Duodenal mucosa (tissue), 2 donors: Measurements from ENCODE around the gene PSMB3.

ENCODE experiments used
- H3K27ac ChIP-seq: one replicate; pipeline ENCODE4 v1.7.0; 2013; ENCODE audit warnings: low read depth, low read length
- H3K27me3 ChIP-seq, 2 donors: one replicate each; pipeline ENCODE4 v1.7.0; 2013; ENCODE audit warnings: low read length in 2 of 2, control low read depth in 1 of 2; ENCODE audit not compliant: insufficient read depth in 2 of 2, control insufficient read depth in 1 of 2
- H3K36me3 ChIP-seq, 2 donors: one replicate each; pipeline ENCODE4 v1.7.0; 2013; ENCODE audit warnings: low read length in 2 of 2, control low read depth in 1 of 2; ENCODE audit not compliant: insufficient read depth in 2 of 2, control insufficient read depth in 1 of 2
- H3K4me1 ChIP-seq, 2 donors: one replicate each; pipeline ENCODE4 v1.7.0; 2013; ENCODE audit warnings: low read length in 2 of 2, control low read depth in 1 of 2; ENCODE audit not compliant: insufficient read depth in 2 of 2, control insufficient read depth in 1 of 2
- H3K4me3 ChIP-seq, 2 donors: one replicate each; pipeline ENCODE4 v1.7.0; 2013; ENCODE audit warnings: low read length in 2 of 2, low read depth in 1 of 2
- H3K9ac ChIP-seq, 2 donors: one replicate each; pipeline ENCODE4 v1.7.0; 2013; ENCODE audit warnings: low read length in 2 of 2, low read depth in 1 of 2
- H3K9me3 ChIP-seq, 2 donors: one replicate each; pipeline ENCODE4 v1.7.0; 2013; ENCODE audit warnings: low read length in 2 of 2, control low read depth in 1 of 2; ENCODE audit not compliant: control insufficient read depth in 1 of 2

The PSMB3 gene

GRCh38 chr17:38709104-38709820, 43.3 kb upstream of the PSMB3 start:
- Histone ChIP-seq H3K27me3 (no peaks in the 10 kb centered on the region), H3K4me3 (no peak overlapping the region), H3K9ac (no peak overlapping the region), H3K4me1 (peaks cover 21 to 23% of the 10 kb centered on the region in 2 donors), H3K27ac (no peak overlapping the region), H3K36me3 (peaks cover 33 to 71% of the 10 kb centered on the region in 2 donors), H3K9me3 (no peaks in the 10 kb centered on the region)

DNA sequence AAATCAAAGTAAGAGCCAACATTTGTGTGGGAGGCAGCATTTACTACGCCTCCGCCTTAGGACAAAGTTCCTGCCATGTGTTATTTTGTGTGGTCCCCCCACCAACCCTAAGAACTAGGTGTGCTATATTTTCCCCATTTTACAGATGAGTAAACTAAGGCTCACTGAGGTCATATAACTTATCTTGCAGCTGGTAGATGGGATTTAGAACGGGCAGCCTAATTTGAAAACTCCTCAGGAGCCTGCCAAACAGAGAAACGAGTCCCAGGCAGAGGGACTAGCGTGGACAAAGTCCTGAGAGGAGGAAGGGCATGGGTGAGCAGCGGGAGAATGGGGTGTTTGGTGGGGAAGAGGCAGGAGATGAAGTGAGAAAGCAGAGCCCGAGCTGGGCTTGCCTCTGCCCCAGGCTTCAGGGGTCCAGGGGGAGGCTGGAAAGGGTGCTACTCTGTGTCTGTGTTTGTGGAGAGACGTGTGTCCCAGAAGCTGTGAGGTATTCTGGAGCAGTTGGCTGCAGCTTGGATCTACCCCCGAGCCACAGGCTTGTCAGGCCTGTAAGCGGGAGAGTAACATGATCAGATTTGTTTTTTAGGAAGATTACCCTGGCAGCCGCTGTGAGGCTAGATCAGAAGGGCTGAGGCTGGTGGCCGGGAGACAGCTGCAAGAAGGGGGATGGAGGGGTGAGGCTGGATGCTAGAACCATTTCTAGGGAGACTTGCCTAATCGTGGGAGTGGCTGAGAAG, 42.5 kb upstream of the PSMB3 start:
- no peak overlapping the region for H3K9ac ChIP-seq
- no peaks in the 10 kb centered on the region for H3K27me3 ChIP-seq
- H3K27ac ChIP-seq: no peak overlapping the region
- no peaks in the 10 kb centered on the region for H3K9me3 ChIP-seq
- peaks cover 20 to 21% of the 10 kb centered on the region in 2 donors for H3K4me1 ChIP-seq
- H3K36me3 ChIP-seq: peaks cover 34 to 77% of the 10 kb centered on the region in 2 donors
- H3K4me3 ChIP-seq: no peak overlapping the region

- H3K36me3 ChIP-seq: peaks cover 36 to 83% of the 10 kb centered on the region in 2 donors
- H3K9me3 ChIP-seq: no peaks in the 10 kb centered on the region
- no peaks in the 10 kb centered on the region for H3K27me3 ChIP-seq
- H3K4me3 ChIP-seq: no peak overlapping the region
- H3K4me1 ChIP-seq: peaks cover 20 to 21% of the 10 kb centered on the region in 2 donors
- no peak overlapping the region for H3K9ac ChIP-seq
- H3K27ac ChIP-seq: no peak overlapping the region
These were observed 42.0 kb upstream of the PSMB3 start for GRCh38 chr17:38710604-38710962.

GRCh38 chr17:38710985-38711384, 41.6 kb upstream of the PSMB3 start:
- Histone ChIP-seq H3K4me3 (no peak overlapping the region), H3K9ac (no peak overlapping the region), H3K27ac (no peak overlapping the region), H3K36me3 (peaks cover 39 to 87% of the 10 kb centered on the region in 2 donors), H3K9me3 (no peaks in the 10 kb centered on the region), H3K4me1 (peaks cover 20 to 21% of the 10 kb centered on the region in 2 donors), H3K27me3 (no peaks in the 10 kb centered on the region)

DNA sequence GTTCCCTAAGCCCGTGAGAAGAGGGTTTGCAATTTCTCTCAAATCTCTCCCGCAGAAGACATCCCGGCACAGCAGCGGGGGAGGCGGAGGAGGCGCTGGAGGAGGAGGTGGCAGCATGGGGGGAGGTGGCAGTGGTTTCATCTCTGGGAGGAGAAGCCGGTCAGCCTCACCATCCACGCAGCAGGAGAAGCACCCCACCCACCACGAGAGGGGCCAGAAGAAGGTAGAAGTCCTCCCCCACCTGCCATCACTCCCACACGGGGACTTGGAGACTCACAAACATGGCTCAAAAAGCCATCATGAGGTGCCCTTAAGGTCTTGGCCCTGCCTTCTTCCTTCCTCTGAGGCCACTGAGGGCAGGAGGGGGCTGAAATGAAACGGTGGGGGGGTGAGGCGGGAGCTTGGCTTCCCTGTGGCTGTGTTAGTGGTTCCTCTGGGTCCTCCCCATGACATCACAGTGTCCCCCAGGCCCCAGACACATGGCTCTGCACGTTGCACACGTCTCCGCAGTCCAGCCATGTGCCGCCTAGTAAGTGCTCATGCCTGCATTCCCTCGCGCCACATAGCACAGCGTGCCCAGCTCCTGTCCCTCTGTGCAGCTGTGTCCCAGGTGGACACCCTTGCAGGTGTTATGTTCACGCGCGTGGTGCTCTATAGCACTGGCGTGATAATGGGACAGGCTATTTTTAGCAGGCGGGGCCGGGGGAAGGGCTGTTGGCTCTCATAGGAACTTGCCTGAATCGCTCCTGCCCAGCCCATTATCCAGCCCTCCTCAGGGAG, 40.6 kb upstream of the PSMB3 start:
- Histone ChIP-seq H3K27ac (no peak overlapping the region), H3K4me3 (no peak overlapping the region), H3K9me3 (no peaks in the 10 kb centered on the region), H3K36me3 (peaks cover 42 to 95% of the 10 kb centered on the region in 2 donors), H3K27me3 (no peaks in the 10 kb centered on the region), H3K9ac (no peak overlapping the region), H3K4me1 (peaks cover 14 to 17% of the 10 kb centered on the region in 2 donors)

DNA sequence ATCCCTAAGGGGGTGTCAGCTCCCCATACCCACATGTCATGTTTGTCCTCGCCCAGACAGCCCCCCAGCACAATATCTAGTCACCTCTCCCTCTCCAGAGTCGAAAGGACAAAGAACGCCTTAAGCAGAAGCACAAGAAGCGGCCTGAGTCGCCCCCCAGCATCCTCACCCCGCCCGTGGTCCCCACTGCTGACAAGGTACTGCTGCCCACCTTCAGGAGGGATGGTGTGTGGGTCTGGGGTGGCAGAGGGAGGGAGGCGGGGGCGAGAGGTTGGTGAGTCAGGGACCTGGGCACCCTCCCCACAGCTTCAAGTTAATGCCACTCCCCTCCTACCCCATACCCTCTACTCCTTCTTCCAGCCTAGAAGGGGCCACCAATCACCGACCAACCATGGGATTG, 39.9 kb upstream of the PSMB3 start:
- H3K27me3 ChIP-seq: no peaks in the 10 kb centered on the region
- H3K27ac ChIP-seq: no peak overlapping the region
- no peak overlapping the region for H3K4me3 ChIP-seq
- peaks cover 46 to 95% of the 10 kb centered on the region in 2 donors for H3K36me3 ChIP-seq
- no peaks in the 10 kb centered on the region for H3K9me3 ChIP-seq
- peaks cover 8 to 11% of the 10 kb centered on the region in 2 donors for H3K4me1 ChIP-seq
- H3K9ac ChIP-seq: no peak overlapping the region

- Histone ChIP-seq H3K27me3 (no peaks in the 10 kb centered on the region), H3K27ac (no peak overlapping the region), H3K36me3 (peaks cover 44 to 93% of the 10 kb centered on the region in 2 donors), H3K9me3 (no peaks in the 10 kb centered on the region), H3K9ac (no peak overlapping the region), H3K4me3 (no peak overlapping the region), H3K4me1 (peaks cover 5 to 8% of the 10 kb centered on the region in 2 donors)
These were observed 39.0 kb upstream of the PSMB3 start for GRCh38 chr17:38713456-38714075.

DNA sequence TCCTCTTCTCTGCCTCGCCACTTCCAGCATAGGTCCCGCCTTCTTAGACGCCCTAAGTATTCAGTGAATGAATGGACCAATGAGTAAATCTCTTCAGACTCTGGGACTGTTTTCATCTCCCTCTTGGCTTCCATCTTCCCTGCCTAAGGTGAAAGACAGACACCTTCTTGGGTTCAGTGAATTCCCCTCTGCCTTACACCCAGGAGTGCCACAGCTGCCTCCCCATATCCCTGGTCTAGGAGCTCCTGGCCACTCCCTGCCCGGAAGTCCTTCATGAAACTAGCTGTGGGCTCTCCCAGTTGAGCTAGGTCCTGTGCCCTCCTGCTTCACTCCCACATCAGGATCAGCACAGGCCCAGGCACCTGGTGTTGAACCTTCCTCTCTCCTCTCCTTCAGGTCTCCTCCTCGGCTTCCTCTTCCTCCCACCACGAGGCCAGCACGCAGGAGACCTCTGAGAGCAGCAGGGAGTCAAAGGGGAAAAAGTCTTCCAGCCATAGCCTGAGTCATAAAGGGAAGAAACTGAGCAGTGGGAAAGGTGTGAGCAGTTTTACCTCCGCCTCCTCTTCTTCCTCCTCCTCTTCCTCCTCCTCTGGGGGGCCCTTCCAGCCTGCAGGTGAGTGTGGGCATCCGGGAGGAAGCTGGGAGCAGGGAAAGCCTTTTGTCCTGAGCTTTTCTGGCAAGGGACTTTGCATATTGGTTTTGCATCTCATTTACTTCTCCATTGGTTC, 37.2 kb upstream of the PSMB3 start:
- Histone ChIP-seq H3K36me3 (peaks cover 32 to 85% of the 10 kb centered on the region in 2 donors), H3K9ac (no peak overlapping the region)

GRCh38 chr17:38716368-38717005, 36.1 kb upstream of the PSMB3 start:
- no peaks in the 10 kb centered on the region for H3K27me3 ChIP-seq
- peaks cover 36 to 84% of the 10 kb centered on the region in 2 donors for H3K36me3 ChIP-seq
- no peak overlapping the region for H3K27ac ChIP-seq
- no peaks in the 10 kb centered on the region for H3K9me3 ChIP-seq
- H3K4me3 ChIP-seq: no peak overlapping the region
- peaks cover 9% of the 10 kb centered on the region in 2 donors for H3K4me1 ChIP-seq
- no peak overlapping the region for H3K9ac ChIP-seq

More for the DNA sequence above, 37.2 kb upstream of the PSMB3 start:
- Histone ChIP-seq H3K4me3 (no peak overlapping the region), H3K27ac (no peak overlapping the region), H3K9me3 (no peaks in the 10 kb centered on the region), H3K4me1 (peaks cover 9% of the 10 kb centered on the region in 2 donors), H3K27me3 (no peaks in the 10 kb centered on the region)
